Naive thymus-derived CD4-positive, alpha-beta T cell (primary cell): ENCODE measurements around the gene LIPJ. TPM values are rescaled to one million over a fixed set of nuclear protein-coding genes. Genes with fewer than 3 reads are reported as not detected.

Source experiments
- ATAC-seq: fragments of 150-1000 bp; cut with Tn5 transposase; 2 replicates; pipeline ENCODE4 v1.10.0; 2021; ENCODE audit warnings: mild to moderate bottlenecking, moderate library complexity
- CTCF ChIA-PET: fragments of 350-600 bp; sonication (Branson Sonifier 250); formaldehyde crosslinking; loops from one replicate; lab custom pipeline; 2021; ENCODE audit warnings: antibody characterized with exemption; lab: Charles Lee
- POLR2A ChIA-PET: fragments of 350-600 bp; sonication (Branson Sonifier 250); formaldehyde crosslinking; loops from one replicate; lab custom pipeline; 2021; ENCODE audit warnings: antibody characterized with exemption, inconsistent platforms; lab: Charles Lee
- DNase-seq, 9 donors: peaks; one replicate each; pipeline versions ENCODE4 v3.0.0 to v3.0.0-alpha.2; 2020 to 2022; ENCODE audit warnings: mixed read lengths in 1 of 9
- H3K27ac ChIP-seq: one replicate; pipeline ENCODE4 v1.7.0; 2013; ENCODE audit warnings: mild to moderate bottlenecking, low read depth, low read length, moderate library complexity
- H3K27me3 ChIP-seq, 2 donors: one replicate each; pipeline ENCODE4 v1.7.0; 2013; ENCODE audit warnings: low read length in 2 of 2, mild to moderate bottlenecking in 2 of 2, moderate library complexity in 2 of 2; ENCODE audit not compliant: control insufficient read depth in 2 of 2, insufficient read depth in 2 of 2
- H3K36me3 ChIP-seq, 3 experiments: 1 replicate in 2 of 3; 2 replicates in 1 of 3; pipeline ENCODE4 v1.7.0; 2013; ENCODE audit warnings: low read length in 3 of 3, mild to moderate bottlenecking in 3 of 3, moderate library complexity in 1 of 3; ENCODE audit not compliant: insufficient read depth in 3 of 3, control insufficient read depth in 2 of 3
- H3K4me1 ChIP-seq, 2 donors: one replicate each; pipeline ENCODE4 v1.7.0; 2013; ENCODE audit warnings: low read length in 2 of 2, mild to moderate bottlenecking in 2 of 2, moderate library complexity in 1 of 2; ENCODE audit not compliant: control insufficient read depth in 2 of 2, insufficient read depth in 2 of 2
- H3K4me3 ChIP-seq: 2 replicates; pipeline ENCODE4 v1.7.0; 2013; ENCODE audit warnings: mild to moderate bottlenecking, low read length
- H3K9me3 ChIP-seq, 3 experiments: 1 replicate in 2 of 3; 2 replicates in 1 of 3; pipeline ENCODE4 v1.7.0; 2013; ENCODE audit warnings: low read length in 3 of 3; ENCODE audit not compliant: control insufficient read depth in 2 of 3
- H3K27ac Mint-ChIP-seq, 9 donors: one replicate each; pipeline ENCODE4 v1.8.0; 2020 to 2022; ENCODE audit warnings: mixed read lengths in 9 of 9, mild to moderate bottlenecking in 8 of 9, moderate library complexity in 5 of 9, inconsistent platforms in 2 of 9
- H3K27me3 Mint-ChIP-seq, 5 donors: one replicate each; pipeline ENCODE4 v1.8.0; 2021 to 2022; ENCODE audit warnings: mixed read lengths in 5 of 5, mild to moderate bottlenecking in 1 of 5
- H3K36me3 Mint-ChIP-seq, 5 donors: one replicate each; pipeline ENCODE4 v1.8.0; 2020 to 2022; ENCODE audit warnings: mixed read lengths in 5 of 5, mild to moderate bottlenecking in 3 of 5, inconsistent platforms in 1 of 5
- H3K4me1 Mint-ChIP-seq, 7 donors: one replicate each; pipeline ENCODE4 v1.8.0; 2020 to 2022; ENCODE audit warnings: mixed read lengths in 7 of 7, mild to moderate bottlenecking in 3 of 7, inconsistent platforms in 1 of 7
- H3K4me3 Mint-ChIP-seq, 10 donors: one replicate each; pipeline ENCODE4 v1.8.0; 2020 to 2022; ENCODE audit warnings: mild to moderate bottlenecking in 10 of 10, mixed read lengths in 10 of 10, moderate library complexity in 6 of 10, inconsistent platforms in 2 of 10
- H3K9me3 Mint-ChIP-seq, 11 donors: one replicate each; pipeline ENCODE4 v1.8.0; 2020 to 2022; ENCODE audit warnings: mixed read lengths in 11 of 11, mild to moderate bottlenecking in 4 of 11, inconsistent platforms in 1 of 11, moderate library complexity in 1 of 11
- intact Hi-C, 2 donors: fragments of 100-400 bp; cut with micrococcal nuclease; formaldehyde crosslinking; loops; one replicate each; pipeline ENCODE4 v1.15.1; 2023
- polyA plus RNA-seq, 2 donors: library from polyadenylated mRNA; unstranded; fragments of 300-500 nt; fragmentation: Illumina TruSeq; gene quantifications; one replicate each; pipeline ENCODE4 v1.2.3, GENCODE V29; 2021
- total RNA-seq, 6 experiments: library from RNA in 5 of 6; stranded (reverse) in 5 of 6; gene quantifications; 1 replicate in 5 of 6; 2 replicates in 1 of 6; pipeline ENCODE4 v1.2.3 and lab custom pipeline; 2021 to 2026

The LIPJ gene
- total and polyA plus RNA-seq, 7 experiments from 2014 or later: 0.19 to 0.43 (median 0.32) TPM; not detected in 4

- Histone ChIP-seq H3K27me3 (no peaks in the 10 kb centered on the region), H3K27ac (no peak overlapping the region), H3K4me1 (no peaks in the 10 kb centered on the region), H3K9me3 (no peaks in the 10 kb centered on the region), H3K4me3 (no peak overlapping the region), H3K36me3 (no peaks in the 10 kb centered on the region)
- intact Hi-C loops: no loop called here
- ATAC-seq: no peak
- Mint-ChIP-seq H3K9me3 (peaks cover 0 to 1% (median 0%) of the 10 kb centered on the region in 11 donors), H3K4me1 (no peaks in the 10 kb centered on the region), H3K4me3 (no peak overlapping the region), H3K27ac (no peak overlapping the region), H3K36me3 (no peaks in the 10 kb centered on the region), H3K27me3 (peaks cover 0 to 26% (median 5%) of the 10 kb centered on the region in 5 donors)
- no peak for DNase-seq
- ChIA-PET POLR2A (no interaction called here), CTCF (no interaction called here)
These were observed 22.2 kb downstream of the LIPJ start for GRCh38 chr10:88608780-88609179.

GRCh38 chr10:88616250-88616977 is 29.9 kb downstream of the LIPJ start:
- H3K27ac Mint-ChIP-seq: no peak overlapping the region
- Histone ChIP-seq H3K4me1 (no peaks in the 10 kb centered on the region), H3K27me3 (no peaks in the 10 kb centered on the region), H3K9me3 (no peaks in the 10 kb centered on the region), H3K27ac (no peak overlapping the region), H3K36me3 (no peaks in the 10 kb centered on the region), H3K4me3 (no peak overlapping the region)
- intact Hi-C loops: no loop called here
- no peak for DNase-seq
- ATAC-seq: no peak
- H3K4me1 Mint-ChIP-seq: no peaks in the 10 kb centered on the region
- peaks cover 0 to 6% (median 0%) of the 10 kb centered on the region in 11 donors for H3K9me3 Mint-ChIP-seq
- POLR2A ChIA-PET: no interaction called here
- H3K27me3 Mint-ChIP-seq: peaks cover 0 to 13% (median 0%) of the 10 kb centered on the region in 5 donors
- no peak overlapping the region for H3K4me3 Mint-ChIP-seq
- CTCF ChIA-PET: interaction anchor here (1.5 kb wide), 1 partner anchor 51 kb away, joined by 3 read pairs; no protein-coding TSS in a partner anchor
- no peaks in the 10 kb centered on the region for H3K36me3 Mint-ChIP-seq

GRCh38 chr10:88617772-88618300 is 31.3 kb downstream of the LIPJ start:
- no peaks in the 10 kb centered on the region for H3K4me1 ChIP-seq
- Mint-ChIP-seq H3K9me3 (peaks cover 0 to 6% (median 0%) of the 10 kb centered on the region in 11 donors), H3K36me3 (no peaks in the 10 kb centered on the region), H3K4me3 (no peak overlapping the region), H3K27ac (no peak overlapping the region), H3K4me1 (no peaks in the 10 kb centered on the region), H3K27me3 (peaks cover 0 to 12% (median 0%) of the 10 kb centered on the region in 5 donors)
- no peak overlapping the region for H3K4me3 ChIP-seq
- ChIA-PET CTCF (no interaction called here), POLR2A (no interaction called here)
- DNase-seq: no peak
- H3K9me3 ChIP-seq: no peaks in the 10 kb centered on the region
- no peaks in the 10 kb centered on the region for H3K36me3 ChIP-seq
- H3K27me3 ChIP-seq: no peaks in the 10 kb centered on the region
- no peak overlapping the region for H3K27ac ChIP-seq
- intact Hi-C loops: no loop called here
- ATAC-seq: no peak

GRCh38 chr10:88618496-88618895 is 31.9 kb downstream of the LIPJ start:
- Mint-ChIP-seq H3K27me3 (peaks cover 0 to 12% (median 2%) of the 10 kb centered on the region in 5 donors), H3K4me3 (no peak overlapping the region), H3K9me3 (peaks cover 0 to 6% (median 0%) of the 10 kb centered on the region in 11 donors), H3K36me3 (no peaks in the 10 kb centered on the region), H3K27ac (no peak overlapping the region), H3K4me1 (no peaks in the 10 kb centered on the region)
- no peaks in the 10 kb centered on the region for H3K9me3 ChIP-seq
- CTCF ChIA-PET: no interaction called here
- H3K4me3 ChIP-seq: no peak overlapping the region
- intact Hi-C loops: no loop called here
- no peak overlapping the region for H3K27ac ChIP-seq
- no peak for ATAC-seq
- H3K36me3 ChIP-seq: no peaks in the 10 kb centered on the region
- H3K4me1 ChIP-seq: no peaks in the 10 kb centered on the region
- POLR2A ChIA-PET: no interaction called here
- no peak for DNase-seq
- no peaks in the 10 kb centered on the region for H3K27me3 ChIP-seq

- ChIA-PET POLR2A (no interaction called here), CTCF (no interaction called here)
- Mint-ChIP-seq H3K27ac (no peak overlapping the region), H3K4me1 (no peaks in the 10 kb centered on the region), H3K4me3 (no peak overlapping the region), H3K36me3 (no peaks in the 10 kb centered on the region), H3K9me3 (peaks cover 0 to 6% (median 0%) of the 10 kb centered on the region in 11 donors), H3K27me3 (peaks cover 0 to 17% (median 3%) of the 10 kb centered on the region in 5 donors)
- intact Hi-C loops: no loop called here
- DNase-seq (no peak), ATAC-seq (no peak)
- H3K27ac ChIP-seq: no peak overlapping the region
- H3K36me3 ChIP-seq: no peaks in the 10 kb centered on the region
- no peaks in the 10 kb centered on the region for H3K27me3 ChIP-seq
- H3K4me1 ChIP-seq: no peaks in the 10 kb centered on the region
- H3K4me3 ChIP-seq: no peak overlapping the region
- no peaks in the 10 kb centered on the region for H3K9me3 ChIP-seq
These were observed 33.9 kb downstream of the LIPJ start for GRCh38 chr10:88620441-88620840.

- Histone ChIP-seq H3K36me3 (no peaks in the 10 kb centered on the region), H3K4me3 (no peak overlapping the region), H3K27ac (no peak overlapping the region), H3K9me3 (no peaks in the 10 kb centered on the region), H3K27me3 (no peaks in the 10 kb centered on the region), H3K4me1 (no peaks in the 10 kb centered on the region)
- ATAC-seq (no peak), DNase-seq (no peak)
- ChIA-PET POLR2A (no interaction called here), CTCF (no interaction called here)
- intact Hi-C loops: no loop called here
- Mint-ChIP-seq H3K36me3 (no peaks in the 10 kb centered on the region), H3K4me3 (no peak overlapping the region), H3K27ac (no peak overlapping the region), H3K27me3 (peaks cover 0 to 21% (median 3%) of the 10 kb centered on the region in 5 donors), H3K4me1 (no peaks in the 10 kb centered on the region), H3K9me3 (peaks cover 0 to 8% (median 0%) of the 10 kb centered on the region in 11 donors)
These were observed 37.3 kb downstream of the LIPJ start for GRCh38 chr10:88623835-88624234.

- H3K9me3 Mint-ChIP-seq: peaks cover 0 to 8% (median 1%) of the 10 kb centered on the region in 11 donors
- Histone ChIP-seq H3K27ac (no peak overlapping the region), H3K4me1 (no peaks in the 10 kb centered on the region), H3K4me3 (no peak overlapping the region), H3K36me3 (no peaks in the 10 kb centered on the region), H3K9me3 (no peaks in the 10 kb centered on the region), H3K27me3 (no peaks in the 10 kb centered on the region)
- no peak overlapping the region for H3K4me3 Mint-ChIP-seq
- H3K4me1 Mint-ChIP-seq: no peaks in the 10 kb centered on the region
- POLR2A ChIA-PET: no interaction called here
- no peaks in the 10 kb centered on the region for H3K36me3 Mint-ChIP-seq
- intact Hi-C loops: no loop called here
- CTCF ChIA-PET: no interaction called here
- DNase-seq (no peak), ATAC-seq (no peak)
- H3K27ac Mint-ChIP-seq: no peak overlapping the region
- peaks cover 0 to 21% (median 3%) of the 10 kb centered on the region in 5 donors for H3K27me3 Mint-ChIP-seq
These were observed 38.3 kb downstream of the LIPJ start for GRCh38 chr10:88624840-88625239.
